T1000 (cell line): ENCODE results near the gene CABS1.

Experiments used
- DNase-seq: peaks from one replicate; lab custom pipeline; 2025; ENCODE audit warnings: mixed read lengths; lab: John Stamatoyannopoulos, UW

CABS1 gene

GRCh38 chr4:70334681-70335080 lies at the start of gene CABS1:
TSS of gene CABS1 (plus strand) at chr4:70334981. CDS start at chr4:70335040, 59 bp downstream.
- DNase-seq = no peak

GRCh38 chr4:70288651-70289050 lies 46.1 kb upstream of the CABS1 start:
- no peak for DNase-seq

- no peak for DNase-seq
Measured at GRCh38 chr4:70291341-70291740, 43.4 kb upstream of the CABS1 start.

- no peak for DNase-seq
Measured at GRCh38 chr4:70297576-70297975, 37.2 kb upstream of the CABS1 start.

GRCh38 chr4:70298051-70298450 lies 36.7 kb upstream of the CABS1 start:
- no peak for DNase-seq

- DNase-seq = no peak
Measured at GRCh38 chr4:70299643-70300042, 35.1 kb upstream of the CABS1 start.

- DNase-seq = no peak
Measured at GRCh38 chr4:70300215-70300614, 34.6 kb upstream of the CABS1 start.

GRCh38 chr4:70303090-70303489 lies 31.7 kb upstream of the CABS1 start:
- no peak for DNase-seq

- no peak for DNase-seq
Measured at GRCh38 chr4:70305601-70306000, 29.2 kb upstream of the CABS1 start.

GRCh38 chr4:70306076-70306475 lies 28.7 kb upstream of the CABS1 start:
- DNase-seq = no peak

GRCh38 chr4:70313736-70314135 lies 21.0 kb upstream of the CABS1 start:
- DNase-seq = no peak

GRCh38 chr4:70315928-70316327 lies 18.9 kb upstream of the CABS1 start:
- no peak for DNase-seq

- DNase-seq = no peak
Measured at GRCh38 chr4:70326052-70326451, 8.7 kb upstream of the CABS1 start.

GRCh38 chr4:70336043-70336442 lies 1.3 kb downstream of the CABS1 start:
- no peak for DNase-seq

GRCh38 chr4:70337886-70338420 lies 3.2 kb downstream of the CABS1 start:
- no peak for DNase-seq

GRCh38 chr4:70356185-70356584 lies 21.4 kb downstream of the CABS1 start:
- no peak for DNase-seq

- DNase-seq = no peak
Measured at GRCh38 chr4:70359115-70359661, 24.4 kb downstream of the CABS1 start.

- no peak for DNase-seq
Measured at GRCh38 chr4:70360460-70360859, 25.7 kb downstream of the CABS1 start, which contains the start of gene SMR3A. TSS of gene SMR3A (plus strand) at chr4:70360760. CDS start at chr4:70362116, 1,356 bp downstream.

- DNase-seq = no peak
Measured at GRCh38 chr4:70364002-70364401, 29.2 kb downstream of the CABS1 start.

GRCh38 chr4:70365479-70365878 lies 30.7 kb downstream of the CABS1 start:
- DNase-seq = no peak

GRCh38 chr4:70367813-70368212 lies 33.0 kb downstream of the CABS1 start:
- no peak for DNase-seq

- DNase-seq = no peak
Measured at GRCh38 chr4:70371987-70372386, 37.2 kb downstream of the CABS1 start.

GRCh38 chr4:70372760-70373159 lies 38.0 kb downstream of the CABS1 start:
- no peak for DNase-seq

GRCh38 chr4:70380578-70380977 lies 45.8 kb downstream of the CABS1 start:
- DNase-seq = no peak
